ENCODE measurements around the gene MAP2K1.
A peak's percentile ranks its signal among the peaks of the same experiment; 100 is the strongest.

The MAP2K1 gene

DNA sequence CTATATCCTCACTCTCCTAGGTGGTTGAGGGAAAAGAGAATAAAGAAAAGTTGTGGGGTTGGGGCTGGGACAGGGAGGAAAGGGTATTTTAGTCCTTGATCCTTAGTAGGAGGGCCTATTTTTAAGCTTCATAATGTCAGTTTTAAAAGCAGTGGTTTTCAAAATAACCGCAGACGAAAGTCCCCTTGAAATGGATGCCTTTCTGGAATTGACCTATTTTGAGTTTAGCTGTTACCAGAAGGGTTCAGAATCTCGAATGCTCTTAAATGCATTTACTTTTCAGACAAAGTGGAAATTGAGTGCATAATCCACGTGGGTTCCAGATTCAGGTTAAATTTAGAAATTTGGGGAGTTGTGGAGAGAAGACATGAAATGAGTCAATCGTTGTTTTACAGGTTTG, 16.6 kb downstream of the MAP2K1 start:
- TF ChIP-seq, protein P1, sequence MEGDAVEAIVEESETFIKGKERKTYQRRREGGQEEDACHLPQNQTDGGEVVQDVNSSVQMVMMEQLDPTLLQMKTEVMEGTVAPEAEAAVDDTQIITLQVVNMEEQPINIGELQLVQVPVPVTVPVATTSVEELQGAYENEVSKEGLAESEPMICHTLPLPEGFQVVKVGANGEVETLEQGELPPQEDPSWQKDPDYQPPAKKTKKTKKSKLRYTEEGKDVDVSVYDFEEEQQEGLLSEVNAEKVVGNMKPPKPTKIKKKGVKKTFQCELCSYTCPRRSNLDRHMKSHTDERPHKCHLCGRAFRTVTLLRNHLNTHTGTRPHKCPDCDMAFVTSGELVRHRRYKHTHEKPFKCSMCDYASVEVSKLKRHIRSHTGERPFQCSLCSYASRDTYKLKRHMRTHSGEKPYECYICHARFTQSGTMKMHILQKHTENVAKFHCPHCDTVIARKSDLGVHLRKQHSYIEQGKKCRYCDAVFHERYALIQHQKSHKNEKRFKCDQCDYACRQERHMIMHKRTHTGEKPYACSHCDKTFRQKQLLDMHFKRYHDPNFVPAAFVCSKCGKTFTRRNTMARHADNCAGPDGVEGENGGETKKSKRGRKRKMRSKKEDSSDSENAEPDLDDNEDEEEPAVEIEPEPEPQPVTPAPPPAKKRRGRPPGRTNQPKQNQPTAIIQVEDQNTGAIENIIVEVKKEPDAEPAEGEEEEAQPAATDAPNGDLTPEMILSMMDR (IDR thresholded peaks at IDR 0.05; ENCODE audit: insufficient read depth, low read length) = no peak
- TF ChIP-seq, protein P2, sequence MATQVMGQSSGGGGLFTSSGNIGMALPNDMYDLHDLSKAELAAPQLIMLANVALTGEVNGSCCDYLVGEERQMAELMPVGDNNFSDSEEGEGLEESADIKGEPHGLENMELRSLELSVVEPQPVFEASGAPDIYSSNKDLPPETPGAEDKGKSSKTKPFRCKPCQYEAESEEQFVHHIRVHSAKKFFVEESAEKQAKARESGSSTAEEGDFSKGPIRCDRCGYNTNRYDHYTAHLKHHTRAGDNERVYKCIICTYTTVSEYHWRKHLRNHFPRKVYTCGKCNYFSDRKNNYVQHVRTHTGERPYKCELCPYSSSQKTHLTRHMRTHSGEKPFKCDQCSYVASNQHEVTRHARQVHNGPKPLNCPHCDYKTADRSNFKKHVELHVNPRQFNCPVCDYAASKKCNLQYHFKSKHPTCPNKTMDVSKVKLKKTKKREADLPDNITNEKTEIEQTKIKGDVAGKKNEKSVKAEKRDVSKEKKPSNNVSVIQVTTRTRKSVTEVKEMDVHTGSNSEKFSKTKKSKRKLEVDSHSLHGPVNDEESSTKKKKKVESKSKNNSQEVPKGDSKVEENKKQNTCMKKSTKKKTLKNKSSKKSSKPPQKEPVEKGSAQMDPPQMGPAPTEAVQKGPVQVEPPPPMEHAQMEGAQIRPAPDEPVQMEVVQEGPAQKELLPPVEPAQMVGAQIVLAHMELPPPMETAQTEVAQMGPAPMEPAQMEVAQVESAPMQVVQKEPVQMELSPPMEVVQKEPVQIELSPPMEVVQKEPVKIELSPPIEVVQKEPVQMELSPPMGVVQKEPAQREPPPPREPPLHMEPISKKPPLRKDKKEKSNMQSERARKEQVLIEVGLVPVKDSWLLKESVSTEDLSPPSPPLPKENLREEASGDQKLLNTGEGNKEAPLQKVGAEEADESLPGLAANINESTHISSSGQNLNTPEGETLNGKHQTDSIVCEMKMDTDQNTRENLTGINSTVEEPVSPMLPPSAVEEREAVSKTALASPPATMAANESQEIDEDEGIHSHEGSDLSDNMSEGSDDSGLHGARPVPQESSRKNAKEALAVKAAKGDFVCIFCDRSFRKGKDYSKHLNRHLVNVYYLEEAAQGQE (IDR thresholded peaks at IDR 0.05; ENCODE audit: insufficient replicate concordance, low read depth) = no peak
- TF ChIP-seq GABPA (IDR thresholded peaks at IDR 0.05; ENCODE audit: low read depth) (no peak), POLR2AphosphoS5 (IDR thresholded peaks at IDR 0.05; ENCODE audit: low read depth) (no peak), SPI1 (IDR thresholded peaks at IDR 0.05; ENCODE audit: borderline replicate concordance, low read depth) (no peak)
- no peak overlapping the region for H3K4me3 ChIP-seq (replicated peaks; ENCODE audit: insufficient read depth, low read length)
- no peaks in the 10 kb centered on the region for H3K27me3 ChIP-seq (ENCODE audit: insufficient read depth, poor library complexity, severe bottlenecking)
- no peak for DNase-seq (ENCODE audit: low read depth in 1 of 2, low spot score in 1 of 2)
- no peak overlapping the region for H3K27ac ChIP-seq (replicated peaks)

DNA sequence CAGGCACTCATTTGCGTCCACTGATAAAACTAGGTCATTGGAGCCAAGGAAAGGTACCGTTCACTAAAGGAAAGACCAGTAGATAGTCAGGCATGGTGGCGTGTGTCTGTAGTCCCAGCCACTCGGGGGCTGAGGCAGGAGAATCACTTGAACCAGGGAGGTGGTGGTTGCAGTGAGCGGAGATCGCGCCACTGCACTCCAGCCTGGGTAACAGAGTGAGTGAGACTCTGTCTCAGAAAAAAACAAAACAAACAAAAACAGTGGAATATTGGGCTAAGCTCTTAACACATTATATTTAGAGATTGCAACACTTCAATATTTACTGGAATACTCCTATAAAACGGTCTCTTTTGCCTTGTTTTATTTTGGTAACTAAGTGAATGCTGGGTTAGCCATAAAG, 17.4 kb downstream of the MAP2K1 start:
- TF ChIP-seq, protein P2 (IDR thresholded peaks at IDR 0.05; ENCODE audit: insufficient replicate concordance, low read depth) = no peak
- no peak for TF ChIP-seq SPI1 (IDR thresholded peaks at IDR 0.05; ENCODE audit: borderline replicate concordance, low read depth)
- TF ChIP-seq GABPA (IDR thresholded peaks at IDR 0.05; ENCODE audit: low read depth) = no peak
- no peak for TF ChIP-seq POLR2AphosphoS5 (IDR thresholded peaks at IDR 0.05; ENCODE audit: low read depth)
- TF ChIP-seq, protein P1 (IDR thresholded peaks at IDR 0.05; ENCODE audit: insufficient read depth, low read length) = no peak
- Histone ChIP-seq H3K4me3 (replicated peaks; ENCODE audit: insufficient read depth, low read length) (no peak overlapping the region), H3K27me3 (ENCODE audit: insufficient read depth, poor library complexity, severe bottlenecking) (no peaks in the 10 kb centered on the region), H3K27ac (replicated peaks) (0 out of 2 replicates have a peak overlapping the region, but pooled peaks have one; percentile 19)
- DNase-seq (ENCODE audit: low read depth in 1 of 2, low spot score in 1 of 2) = no peak

DNA sequence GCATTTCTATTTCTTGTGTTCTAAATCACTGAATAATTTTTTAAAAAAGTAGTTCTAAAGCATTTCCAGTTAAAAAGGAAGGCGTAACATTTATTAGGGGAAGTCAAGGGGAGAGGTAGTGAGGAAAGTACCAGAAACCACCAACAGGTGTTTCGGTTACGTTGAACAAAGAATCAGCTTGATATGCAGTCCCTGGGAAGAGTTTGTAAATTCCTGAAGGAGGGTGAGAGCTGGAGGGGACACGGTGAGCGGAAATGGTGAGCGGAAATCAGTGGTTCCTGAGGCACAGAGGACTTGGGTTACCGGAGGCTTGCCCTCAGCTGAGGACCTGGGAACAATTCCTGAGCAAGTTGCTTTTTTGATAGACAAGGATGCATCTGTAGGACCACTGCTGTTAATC, 17.8 kb downstream of the MAP2K1 start:
- peak; percentile 45; the same call in 1 of the 2 replicates for TF ChIP-seq SPI1 (IDR thresholded peaks at IDR 0.05; ENCODE audit: borderline replicate concordance, low read depth)
- TF ChIP-seq, protein P2 (IDR thresholded peaks at IDR 0.05; ENCODE audit: insufficient replicate concordance, low read depth) = no peak
- DNase-seq (ENCODE audit: low read depth in 1 of 2, low spot score in 1 of 2) = peak in 1 of 2 experiments; percentile 36
- Histone ChIP-seq H3K27ac (replicated peaks) (0 out of 2 replicates have a peak overlapping the region, but pooled peaks have one; percentile 19), H3K27me3 (ENCODE audit: insufficient read depth, poor library complexity, severe bottlenecking) (no peaks in the 10 kb centered on the region), H3K4me3 (replicated peaks; ENCODE audit: insufficient read depth, low read length) (no peak overlapping the region)

Data from HL-60 (cell line).